ENCODE measurements around the gene RPL28. TPM values are rescaled to one million over a fixed set of nuclear protein-coding genes. Genes with fewer than 3 reads are reported as not detected.

RPL28 gene
- total and polyA plus RNA-seq, 2 donors (not counting 3 experiments of a cell fraction or from before 2014, with no cell fraction given), result 1,872 to 3,435 TPM

- Histone ChIP-seq H3K4me3 (replicated peaks in 1 of 3; ENCODE audit: insufficient read depth in 1 of 3, low read depth in 1 of 3, low read length in 3 of 3) (peak within 1 kb of the TSS in 2 of 3 experiments; percentile 39 to 58), H3K27ac (ENCODE audit: insufficient read depth, low read depth, low read length) (peak within 1 kb of the TSS; percentile 75), H3K4me1 (ENCODE audit: control insufficient read depth, extremely low read depth, insufficient read depth, low read length) (peaks cover 31% of the 10 kb centered on the region), H4K20me1 (replicated peaks; ENCODE audit: control insufficient read depth, extremely low read depth, insufficient read depth, low read length) (peaks cover 4% of the 10 kb centered on the region), H3K4me2 (ENCODE audit: insufficient read depth, low read length) (peak within 1 kb of the TSS; percentile 86), H3K27me3 (ENCODE audit: control insufficient read depth in 2 of 2, insufficient read depth in 2 of 2, low read length in 2 of 2) (no peaks in the 10 kb centered on the region), H3K9me1 (replicated peaks; ENCODE audit: control insufficient read depth, extremely low read depth, insufficient read depth, low read length) (no peaks in the 10 kb centered on the region), H2AFZ (ENCODE audit: low read depth, low read length) (peak within 1 kb of the TSS; percentile 73), H3K9me3 (replicated peaks; ENCODE audit: control insufficient read depth, insufficient read depth, low read length) (no peaks in the 10 kb centered on the region), H3K36me3 (ENCODE audit: control insufficient read depth in 2 of 2, extremely low read depth in 1 of 2, insufficient read depth in 2 of 2, low read length in 2 of 2) (peaks cover 11 to 20% of the 10 kb centered on the region in 2 experiments), H3K9ac (replicated peaks; ENCODE audit: extremely low read depth, insufficient read depth, low read length) (peak within 1 kb of the TSS; percentile 67), H3K79me2 (ENCODE audit: control insufficient read depth, insufficient read depth, low read length) (peaks cover 36% of the 10 kb centered on the region)
- DNase-seq (ENCODE audit: low read depth, low spot score) (no peak), FAIRE-seq (no peak)
- CTCF ChIA-PET, result interaction anchor here (0.6 to 2.9 kb wide), 25 partner anchors 9 to 296 kb away, joined by 3 to 51 read pairs (median 5); partner anchors contain the start of genes HSPBP1, KMT5C and PPP6R1
- dilution Hi-C loops (cut with MboI; ENCODE audit: extremely low pct_ligation_motif_present, low sequenced_read_pairs), result no loop called here
- POLR2A ChIA-PET, result interaction anchor here (2.4 kb wide), 2 partner anchors 23 to 45 kb away, joined by 9 to 11 read pairs; partner anchors contain the start of genes KMT5C and UBE2S
- intact Hi-C loops (cut with micrococcal nuclease), result loop anchor here (2.0 to 10.0 kb wide), 3 partner anchors 76 to 240 kb away; partner anchors contain the start of genes ISOC2, TNNT1, ZNF524 and ZNF865
- no peak for TF ChIP-seq FOS (IDR thresholded peaks at IDR 0.05; ENCODE audit: borderline replicate concordance, insufficient read depth, low read length)
- TF ChIP-seq MYC (IDR thresholded peaks at IDR 0.05; ENCODE audit: low read depth, low read length), result no peak
- TF ChIP-seq EZH2 (IDR thresholded peaks at IDR 0.05; ENCODE audit: borderline replicate concordance, low read depth, low read length, severe bottlenecking), result no peak
- TF ChIP-seq CTCF (IDR thresholded peaks at IDR 0.05; ENCODE audit: extremely low read depth in 1 of 2, insufficient read depth in 1 of 2, low read depth in 1 of 2, low read length in 2 of 2), result no peak
- no peak for TF ChIP-seq MAX (IDR thresholded peaks at IDR 0.05; ENCODE audit: insufficient read depth, insufficient read length)
- no peak for TF ChIP-seq POLR2A (IDR thresholded peaks at IDR 0.05; ENCODE audit: low read depth, low read length)
- no peak for TF ChIP-seq JUN (IDR thresholded peaks at IDR 0.05; ENCODE audit: borderline replicate concordance, insufficient read depth, insufficient read length, low read depth)
- TF ChIP-seq POLR2AphosphoS5 (IDR thresholded peaks at IDR 0.05; ENCODE audit: insufficient read depth, low read depth, low read length), result no peak
- no peak for TF ChIP-seq GATA2 (IDR thresholded peaks at IDR 0.05; ENCODE audit: insufficient read depth, insufficient read length, low read depth, low read length)
- no TSS peak for BruUV-seq (replicated peaks)
Observed at GRCh38 chr19:55384131-55384919, 1.4 kb upstream of the RPL28 start, which contains the start of gene TMEM238. Gene TMEM238 (minus strand): TSS chr19:55384292. CDS start chr19:55384259, 33 bp downstream.
